H9 (cell line): ENCODE results near the gene SRRD. TPM values are rescaled to one million over a fixed set of nuclear protein-coding genes. Genes with fewer than 3 reads are reported as not detected.

Experiments used
- DNase-seq: peaks from one replicate; pipeline ENCODE4 v3.0.0-alpha.2; 2017
- H2AFZ ChIP-seq: one replicate; pipeline ENCODE4 v1.6.1; 2013; ENCODE audit warnings: mild to moderate bottlenecking, low read length, control low read depth, moderate library complexity
- H2AK5ac ChIP-seq: 2 replicates; pipeline ENCODE4 v1.6.1; 2013; ENCODE audit warnings: low read length, control low read depth, mixed read lengths; ENCODE audit not compliant: insufficient read length
- H2BK120ac ChIP-seq: one replicate; pipeline ENCODE4 v1.6.1; 2013; ENCODE audit warnings: low read depth, mild to moderate bottlenecking, low read length, control low read depth, inconsistent platforms; ENCODE audit not compliant: poor library complexity, severe bottlenecking
- H2BK12ac ChIP-seq: 2 replicates; pipeline ENCODE4 v1.6.1; 2013; ENCODE audit warnings: low read length, control low read depth, mixed read lengths, low read depth; ENCODE audit not compliant: insufficient read length
- H2BK15ac ChIP-seq: 2 replicates; pipeline ENCODE4 v1.6.1; 2013; ENCODE audit warnings: low read depth, low read length, control low read depth
- H2BK20ac ChIP-seq: one replicate; pipeline ENCODE4 v1.6.1; 2013; ENCODE audit warnings: low read depth, mild to moderate bottlenecking, low read length, control low read depth, inconsistent platforms; ENCODE audit not compliant: poor library complexity, severe bottlenecking
- H2BK5ac ChIP-seq: 2 replicates; pipeline ENCODE4 v1.6.1; 2013; ENCODE audit warnings: low read length, control low read depth, mixed read lengths; ENCODE audit not compliant: insufficient read length
- H3K14ac ChIP-seq: 2 replicates; pipeline ENCODE4 v1.6.1; 2013; ENCODE audit warnings: low read length, control low read depth; ENCODE audit not compliant: insufficient read depth
- H3K18ac ChIP-seq: 2 replicates; pipeline ENCODE4 v1.6.1; 2013; ENCODE audit warnings: low read depth, mild to moderate bottlenecking, mixed read lengths, low read length, control low read depth; ENCODE audit not compliant: insufficient read length
- H3K23ac ChIP-seq: 2 replicates; pipeline ENCODE4 v1.6.1; 2013; ENCODE audit warnings: low read length, control low read depth, mixed read lengths, low read depth; ENCODE audit not compliant: insufficient read length
- H3K23me2 ChIP-seq: 2 replicates; pipeline ENCODE4 v1.6.1; 2013; ENCODE audit warnings: low read depth, mild to moderate bottlenecking, mixed read lengths, low read length, control low read depth; ENCODE audit not compliant: insufficient read length, poor library complexity, severe bottlenecking
- H3K27ac ChIP-seq: 2 replicates; pipeline ENCODE4 v1.5.1; 2013; ENCODE audit warnings: low read length, control low read depth, mixed read lengths, low read depth; ENCODE audit not compliant: insufficient read length
- H3K27me3 ChIP-seq: 2 replicates; pipeline ENCODE4 v1.6.1; 2013; ENCODE audit warnings: low read length, control low read depth, inconsistent platforms; ENCODE audit not compliant: insufficient read depth
- H3K4ac ChIP-seq: 2 replicates; pipeline ENCODE4 v1.6.1; 2013; ENCODE audit warnings: low read depth, mild to moderate bottlenecking, control low read depth, inconsistent platforms, low read length, moderate library complexity
- H3K4me1 ChIP-seq: 2 replicates; pipeline ENCODE4 v1.6.1; 2013; ENCODE audit warnings: low read length, control low read depth, inconsistent platforms; ENCODE audit not compliant: insufficient read depth
- H3K4me2 ChIP-seq: 2 replicates; pipeline ENCODE4 v1.6.1; 2013; ENCODE audit warnings: low read length, control low read depth, mixed read lengths; ENCODE audit not compliant: insufficient read length, insufficient read depth
- H3K56ac ChIP-seq: 2 replicates; pipeline ENCODE4 v1.6.1; 2013; ENCODE audit warnings: low read depth, mild to moderate bottlenecking, mixed read lengths, low read length, control low read depth; ENCODE audit not compliant: insufficient read length
- H3K79me1 ChIP-seq: 2 replicates; pipeline ENCODE4 v1.6.1; 2013; ENCODE audit warnings: low read depth, mild to moderate bottlenecking, moderate library complexity, low read length, control low read depth, inconsistent platforms; ENCODE audit not compliant: insufficient read depth, poor library complexity, severe bottlenecking
- H3K79me2 ChIP-seq: 2 replicates; pipeline ENCODE4 v1.6.1; 2013; ENCODE audit warnings: low read length, control low read depth, inconsistent platforms; ENCODE audit not compliant: insufficient read depth
- H3K9ac ChIP-seq: 2 replicates; pipeline ENCODE4 v1.6.1; 2013; ENCODE audit warnings: low read length, control low read depth, mixed read lengths; ENCODE audit not compliant: insufficient read length; ENCODE audit errors: extremely low read depth
- H3K9me3 ChIP-seq: one replicate; pipeline ENCODE4 v1.6.1; 2013; ENCODE audit warnings: low read depth, low read length, inconsistent platforms; ENCODE audit not compliant: control insufficient read depth
- H3T11ph ChIP-seq: one replicate; pipeline ENCODE4 v1.6.1; 2013; ENCODE audit warnings: mild to moderate bottlenecking, low read length, control low read depth, inconsistent platforms
- H4K20me1 ChIP-seq: one replicate; pipeline ENCODE4 v1.6.1; 2013; ENCODE audit not compliant: control insufficient read depth, insufficient read length, insufficient read depth
- H4K5ac ChIP-seq: 2 replicates; pipeline ENCODE4 v1.6.1; 2013; ENCODE audit warnings: low read depth, mild to moderate bottlenecking, mixed read lengths, low read length, control low read depth; ENCODE audit not compliant: insufficient read length
- H4K8ac ChIP-seq: replicated peaks from 2 replicates; pipeline ENCODE4 v1.6.1; 2013; ENCODE audit warnings: low read length, control low read depth, mixed read lengths, low read depth; ENCODE audit not compliant: insufficient read length
- H4K91ac ChIP-seq: 2 replicates; pipeline ENCODE4 v1.6.1; 2013; ENCODE audit warnings: low read depth, mild to moderate bottlenecking, moderate library complexity, mixed read lengths, low read length, control low read depth; ENCODE audit not compliant: insufficient read length
- H3K27ac Mint-ChIP-seq, 3 experiments: 2 replicates in 2 of 3; 3 replicates in 1 of 3; pipeline ENCODE4 v1.8.0; 2020 to 2021; ENCODE audit warnings: mixed read lengths in 3 of 3, mild to moderate bottlenecking in 1 of 3, moderate library complexity in 1 of 3
- H3K27me3 Mint-ChIP-seq: 2 replicates; pipeline ENCODE4 v1.8.0; 2021; ENCODE audit warnings: low read depth, mild to moderate bottlenecking, moderate library complexity, mixed read lengths
- H3K36me3 Mint-ChIP-seq, 3 experiments: 2 replicates in 2 of 3; 3 replicates in 1 of 3; pipeline ENCODE4 v1.8.0; 2020 to 2021; ENCODE audit warnings: low read depth in 3 of 3, mixed read lengths in 3 of 3; ENCODE audit not compliant: insufficient read depth in 1 of 3
- H3K4me1 Mint-ChIP-seq, 2 experiments: 2 replicates each; pipeline ENCODE4 v1.8.0; 2020; ENCODE audit warnings: mixed read lengths in 2 of 2
- H3K4me3 Mint-ChIP-seq, 2 experiments: 2 replicates in 1 of 2; 3 replicates in 1 of 2; pipeline ENCODE4 v1.8.0; 2020 to 2021; ENCODE audit warnings: mild to moderate bottlenecking in 2 of 2, mixed read lengths in 2 of 2, moderate library complexity in 1 of 2
- H3K9me3 Mint-ChIP-seq, 2 experiments: 2 replicates in 1 of 2; 3 replicates in 1 of 2; pipeline ENCODE4 v1.8.0; 2020; ENCODE audit warnings: mild to moderate bottlenecking in 2 of 2, mixed read lengths in 2 of 2, moderate library complexity in 1 of 2
- WGBS: extraction: QIAGEN DNeasy Blood & Tissue Kit; methylation state at CpG from one replicate; pipeline ENCODE4 v1.1.7; 2013; ENCODE audit warnings: missing lambda C conversion rate, low lambda C conversion rate, mixed read lengths; ENCODE audit not compliant: insufficient read length; ENCODE audit errors: extremely low coverage; 5-methylcytosine and 5-hydroxymethylcytosine counted together
- total RNA-seq: library from RNA; stranded (reverse); gene quantifications from 2 replicates; pipeline ENCODE4 v1.2.1, GENCODE V29; 2021
- TF ChIP-seq, protein P1 (sequence below): fragments of 200-600 bp; sonication (generic); conservative IDR thresholded peaks from 3 replicates; pipeline ENCODE4 v1.8.0; 2021; ENCODE audit warnings: antibody characterized with exemption, mild to moderate bottlenecking

SRRD gene
- total RNA-seq, 1 experiment from 2014 or later, result 36.0 TPM

GRCh38 chr22:26541167-26541819, 57.6 kb downstream of the SRRD start:
- Mint-ChIP-seq H3K36me3 (peaks cover 25 to 46% (median 41%) of the 10 kb centered on the region in 3 experiments), H3K9me3 (no peaks in the 10 kb centered on the region), H3K27me3 (no peaks in the 10 kb centered on the region), H3K4me3 (no peak overlapping the region), H3K27ac (no peak overlapping the region), H3K4me1 (peaks cover 0 to 5% of the 10 kb centered on the region in 2 experiments; a peak in 2 of 4 replicates)
- Histone ChIP-seq H2BK120ac (no peak overlapping the region), H3K18ac (no peak overlapping the region), H3K79me1 (peaks cover 10% of the 10 kb centered on the region), H2BK5ac (no peak overlapping the region), H3K4me2 (no peak overlapping the region), H3K56ac (no peak overlapping the region), H3K9me3 (no peaks in the 10 kb centered on the region), H3K23me2 (no peaks in the 10 kb centered on the region), H3K27me3 (no peaks in the 10 kb centered on the region), H3K23ac (no peak overlapping the region), H2BK20ac (no peak overlapping the region), H4K8ac (no peak overlapping the region), H4K20me1 (no peaks in the 10 kb centered on the region), H3K9ac (no peak overlapping the region), H3K27ac (no peak overlapping the region), H3K79me2 (peaks cover 12% of the 10 kb centered on the region; the same call in 1 of the 2 replicates), H3K4me1 (no peaks in the 10 kb centered on the region), H4K91ac (no peak overlapping the region), H2AFZ (no peak overlapping the region), H3T11ph (no peak overlapping the region), H4K5ac (no peak overlapping the region), H2BK12ac (no peak overlapping the region), H3K14ac (no peak overlapping the region), H2BK15ac (no peak overlapping the region), H2AK5ac (no peak overlapping the region), H3K4ac (no peak overlapping the region)
- WGBS, result no CpG with 5 or more reads among the region's 47 CpGs
- DNase-seq, result no peak
- TF ChIP-seq, protein P1, sequence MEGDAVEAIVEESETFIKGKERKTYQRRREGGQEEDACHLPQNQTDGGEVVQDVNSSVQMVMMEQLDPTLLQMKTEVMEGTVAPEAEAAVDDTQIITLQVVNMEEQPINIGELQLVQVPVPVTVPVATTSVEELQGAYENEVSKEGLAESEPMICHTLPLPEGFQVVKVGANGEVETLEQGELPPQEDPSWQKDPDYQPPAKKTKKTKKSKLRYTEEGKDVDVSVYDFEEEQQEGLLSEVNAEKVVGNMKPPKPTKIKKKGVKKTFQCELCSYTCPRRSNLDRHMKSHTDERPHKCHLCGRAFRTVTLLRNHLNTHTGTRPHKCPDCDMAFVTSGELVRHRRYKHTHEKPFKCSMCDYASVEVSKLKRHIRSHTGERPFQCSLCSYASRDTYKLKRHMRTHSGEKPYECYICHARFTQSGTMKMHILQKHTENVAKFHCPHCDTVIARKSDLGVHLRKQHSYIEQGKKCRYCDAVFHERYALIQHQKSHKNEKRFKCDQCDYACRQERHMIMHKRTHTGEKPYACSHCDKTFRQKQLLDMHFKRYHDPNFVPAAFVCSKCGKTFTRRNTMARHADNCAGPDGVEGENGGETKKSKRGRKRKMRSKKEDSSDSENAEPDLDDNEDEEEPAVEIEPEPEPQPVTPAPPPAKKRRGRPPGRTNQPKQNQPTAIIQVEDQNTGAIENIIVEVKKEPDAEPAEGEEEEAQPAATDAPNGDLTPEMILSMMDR, result no peak
